NCI-H82 (cell line): ENCODE results near the gene CDH4.

Source experiments
- DNase-seq: peaks from one replicate; lab custom pipeline; 2025; lab: John Stamatoyannopoulos, UW

The CDH4 gene

DNA sequence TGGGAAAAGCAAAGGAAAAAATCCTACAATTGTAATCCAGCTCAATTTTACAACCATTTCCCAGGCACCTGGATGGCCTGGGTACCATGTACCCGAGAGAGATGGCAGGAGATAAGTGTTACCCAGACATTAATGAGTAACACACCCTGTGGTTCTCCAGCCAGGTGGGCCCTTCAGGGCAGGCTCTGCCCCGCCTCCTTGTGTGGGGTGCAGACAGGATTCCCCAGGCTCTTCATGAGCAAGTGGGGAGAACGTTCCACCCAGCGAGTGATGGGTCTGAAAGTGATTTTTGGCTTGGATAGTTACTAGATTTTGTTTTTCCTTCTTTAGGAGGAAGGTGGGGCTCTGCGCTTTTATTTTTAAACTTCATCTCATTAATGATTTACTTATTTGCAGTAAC, 569.7 kb downstream of the CDH4 start:
- DNase-seq = no peak

DNA sequence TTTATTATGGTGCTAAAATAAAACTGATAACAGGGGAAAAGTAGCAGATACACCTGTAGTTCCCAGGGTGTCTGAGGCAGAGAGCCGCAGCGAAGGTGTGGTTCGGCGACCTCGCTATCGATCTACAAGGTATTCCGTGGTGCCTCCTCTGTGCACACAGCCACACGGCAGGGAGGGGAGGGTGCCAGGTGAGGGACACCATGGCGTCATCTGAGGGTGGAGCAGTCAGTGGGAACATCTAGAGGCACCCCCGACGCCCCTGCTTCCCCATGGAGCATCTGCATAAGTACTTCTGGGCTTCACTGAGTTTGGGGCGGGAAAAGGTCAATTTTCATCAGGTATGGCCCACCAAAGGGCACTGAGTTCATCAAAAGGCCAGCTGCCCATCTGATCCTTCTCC, 570.3 kb downstream of the CDH4 start:
- no peak for DNase-seq

DNA sequence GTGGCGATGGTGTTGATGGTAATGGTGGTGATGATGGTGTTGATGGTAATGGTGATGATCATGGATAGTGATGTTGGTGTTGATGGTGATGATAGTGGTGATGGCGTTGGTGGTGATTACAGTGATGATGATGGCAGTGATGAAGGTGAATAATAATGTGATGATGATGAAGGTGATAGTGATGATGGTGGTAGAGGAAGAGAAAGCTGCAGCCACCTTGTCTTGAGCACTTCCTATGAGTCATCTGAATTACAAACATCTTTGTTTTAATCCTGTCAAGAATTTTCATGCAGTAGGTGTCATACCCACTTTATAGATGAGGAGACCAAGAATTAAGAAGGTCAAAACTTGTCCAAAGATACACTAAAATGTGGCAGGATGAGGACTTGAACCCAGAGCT, 571.2 kb downstream of the CDH4 start:
- no peak for DNase-seq

DNA sequence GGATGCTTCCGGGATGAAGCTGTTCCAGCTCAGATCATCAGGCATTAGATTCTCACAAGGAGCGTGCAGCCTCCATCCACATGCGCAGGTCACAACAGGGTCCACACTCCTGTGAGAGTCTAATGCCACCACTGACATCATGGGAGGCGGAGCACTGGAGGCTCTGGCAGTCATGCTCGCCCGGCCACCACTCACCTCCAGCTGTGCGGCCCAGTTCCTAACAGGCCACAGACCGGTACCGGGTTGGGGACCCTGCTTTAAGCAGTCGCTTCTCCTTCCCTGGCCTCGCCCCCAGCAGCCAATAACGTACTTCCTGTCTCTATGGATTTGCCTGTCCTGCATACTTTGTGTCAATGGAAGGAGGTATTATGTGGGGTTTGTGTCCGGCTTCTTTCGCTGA, 576.8 kb downstream of the CDH4 start:
- no peak for DNase-seq

DNA sequence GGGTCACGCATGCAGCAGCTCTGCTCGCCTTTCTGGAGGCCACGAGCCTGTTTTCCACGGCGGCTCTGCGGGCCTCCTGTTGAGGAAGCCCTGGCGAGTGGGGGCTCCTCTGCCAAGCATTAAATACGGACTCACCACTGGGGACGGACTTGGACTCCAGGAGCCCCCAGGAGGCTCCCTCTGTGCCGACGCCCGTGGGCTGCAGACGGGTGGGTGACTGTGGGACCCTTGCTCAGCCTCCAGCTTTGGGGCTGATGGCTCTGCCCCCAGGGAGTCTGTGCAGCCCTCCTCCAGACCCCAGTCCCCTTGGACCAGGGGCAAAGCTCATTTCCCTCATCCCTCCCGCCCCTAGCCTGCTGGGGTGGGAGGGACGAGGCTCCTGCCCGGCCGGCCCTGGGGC, 577.5 kb downstream of the CDH4 start:
- DNase-seq = no peak

DNA sequence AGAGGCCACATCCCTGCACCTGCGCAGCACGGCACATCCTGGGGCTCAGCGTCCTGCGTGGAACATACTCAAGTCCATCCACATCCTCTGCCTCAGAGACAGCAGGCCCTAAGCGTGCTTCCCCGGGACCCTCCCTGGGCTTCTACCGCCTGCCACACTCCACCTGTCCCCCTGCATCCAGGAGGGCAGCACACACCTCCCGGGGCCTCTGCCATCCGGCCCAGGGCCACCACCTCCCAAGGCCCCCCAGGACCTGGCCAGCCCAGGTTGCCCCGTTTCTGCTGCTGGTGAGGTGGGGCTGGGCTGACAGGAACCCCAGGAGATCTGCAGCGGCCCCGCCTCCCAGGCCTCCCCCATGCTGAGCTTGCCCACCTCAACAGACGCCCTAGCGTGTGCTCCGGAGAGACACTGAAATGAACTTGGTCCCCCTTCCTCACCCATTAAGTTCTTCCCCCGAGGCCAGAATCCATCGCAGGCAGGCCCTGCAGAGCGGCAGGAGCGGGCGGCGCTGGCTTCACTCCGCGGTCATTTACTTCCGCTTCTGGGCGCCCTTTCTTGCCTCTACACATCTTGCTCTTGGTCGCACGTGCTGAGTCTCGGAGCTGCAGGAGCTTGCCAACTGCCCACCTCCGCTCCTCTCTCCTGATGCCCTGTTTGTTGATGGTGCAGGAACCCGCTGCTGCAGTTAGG, 578.3 kb downstream of the CDH4 start:
- no peak for DNase-seq

DNA sequence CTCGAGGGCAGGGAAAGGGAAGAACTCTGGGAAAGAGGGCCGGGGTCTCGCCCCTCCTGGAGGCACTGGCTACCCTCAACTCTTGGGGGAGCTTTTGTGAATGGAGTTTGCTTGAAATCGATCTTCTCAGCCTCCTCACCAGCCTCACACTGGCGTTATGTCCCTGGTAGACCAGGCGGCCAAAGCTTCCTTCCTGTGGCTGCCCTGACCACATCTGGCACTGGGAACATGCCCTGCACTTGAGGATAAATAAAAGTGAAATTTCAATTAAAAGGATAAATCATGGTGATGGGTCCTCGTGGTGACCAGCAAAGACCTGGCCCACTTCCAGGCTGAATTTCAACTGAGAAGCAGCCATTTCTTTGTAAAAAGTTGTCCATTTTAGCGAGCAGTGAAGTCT, 578.9 kb downstream of the CDH4 start:
- DNase-seq = no peak

DNA sequence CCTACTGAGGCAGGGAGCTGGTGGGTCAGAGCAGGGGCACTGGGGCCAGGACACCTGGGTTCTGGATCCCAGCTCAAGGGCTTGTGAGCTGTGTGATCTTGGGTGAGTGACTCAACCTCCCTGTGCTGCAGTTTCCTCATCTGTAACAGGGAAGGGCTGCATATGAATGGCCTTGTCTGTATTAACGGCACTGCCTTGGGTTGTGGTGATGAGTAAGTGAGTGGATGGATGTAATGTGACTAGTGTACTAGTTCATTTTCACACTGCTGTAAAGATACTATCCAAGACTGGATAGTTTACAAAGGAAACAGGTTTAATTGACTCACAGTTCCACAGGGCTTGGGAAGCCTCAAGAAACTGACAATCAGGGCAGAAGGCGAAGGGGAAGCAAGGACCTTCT, 580.1 kb downstream of the CDH4 start:
- DNase-seq = no peak

DNA sequence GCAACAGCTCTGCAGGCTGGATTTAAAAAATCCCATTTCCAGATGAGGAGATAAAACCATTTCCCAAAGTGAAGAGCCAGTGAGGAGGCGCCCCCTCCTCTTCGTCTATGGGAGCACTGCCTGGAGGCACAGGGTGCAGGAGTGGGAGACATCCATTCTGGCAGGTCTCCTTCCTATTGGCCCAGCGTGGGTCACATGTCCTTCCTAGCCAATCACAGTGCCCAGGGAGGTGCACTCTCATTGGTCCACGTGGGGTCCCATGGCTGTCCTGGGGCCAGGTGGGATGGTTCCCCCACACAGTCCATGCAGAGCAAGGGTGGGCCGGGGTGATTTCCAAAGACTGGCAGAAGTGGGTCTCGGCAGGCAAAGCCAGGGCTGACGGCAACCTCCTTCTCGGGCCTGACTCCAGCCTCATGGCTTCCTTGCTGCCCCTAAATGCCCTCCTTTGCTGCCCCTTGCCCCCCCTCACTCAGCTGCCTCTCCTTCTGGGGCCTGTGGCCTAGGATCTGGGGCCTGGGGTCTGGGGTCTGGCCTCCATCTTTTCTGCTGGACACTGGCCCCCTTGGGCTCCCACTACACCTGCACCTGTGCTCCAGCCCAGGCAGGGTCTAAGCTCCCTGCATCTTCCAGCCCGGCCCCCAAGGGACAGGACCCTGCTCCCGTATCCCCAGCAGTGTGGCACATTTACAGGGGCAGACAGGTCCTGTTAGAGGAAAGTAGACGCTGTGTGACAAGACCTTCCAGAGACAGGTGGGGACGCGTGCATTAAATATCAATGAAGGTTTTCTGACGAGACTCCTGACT, 581.9 kb downstream of the CDH4 start:
- no peak for DNase-seq

DNA sequence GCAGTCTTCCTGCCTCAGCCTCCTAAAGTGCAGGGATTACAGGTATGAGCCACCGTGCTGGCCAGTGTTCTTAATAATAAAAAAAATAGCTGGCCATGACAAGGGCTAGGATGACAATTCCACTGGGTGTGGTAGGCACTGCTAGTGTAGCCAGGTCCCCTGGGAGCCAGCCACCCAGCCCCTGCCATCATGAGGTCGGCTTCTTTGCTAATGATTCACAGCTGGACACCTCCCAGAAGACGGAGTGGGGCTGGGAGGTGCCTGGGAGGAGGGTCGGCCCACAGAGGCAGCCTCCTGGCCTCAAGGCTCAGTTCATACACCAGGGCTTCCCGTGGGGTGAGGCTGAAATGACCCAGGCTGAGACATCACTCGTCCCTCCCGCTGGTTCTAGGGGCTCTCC, 583.2 kb downstream of the CDH4 start:
- DNase-seq = no peak

DNA sequence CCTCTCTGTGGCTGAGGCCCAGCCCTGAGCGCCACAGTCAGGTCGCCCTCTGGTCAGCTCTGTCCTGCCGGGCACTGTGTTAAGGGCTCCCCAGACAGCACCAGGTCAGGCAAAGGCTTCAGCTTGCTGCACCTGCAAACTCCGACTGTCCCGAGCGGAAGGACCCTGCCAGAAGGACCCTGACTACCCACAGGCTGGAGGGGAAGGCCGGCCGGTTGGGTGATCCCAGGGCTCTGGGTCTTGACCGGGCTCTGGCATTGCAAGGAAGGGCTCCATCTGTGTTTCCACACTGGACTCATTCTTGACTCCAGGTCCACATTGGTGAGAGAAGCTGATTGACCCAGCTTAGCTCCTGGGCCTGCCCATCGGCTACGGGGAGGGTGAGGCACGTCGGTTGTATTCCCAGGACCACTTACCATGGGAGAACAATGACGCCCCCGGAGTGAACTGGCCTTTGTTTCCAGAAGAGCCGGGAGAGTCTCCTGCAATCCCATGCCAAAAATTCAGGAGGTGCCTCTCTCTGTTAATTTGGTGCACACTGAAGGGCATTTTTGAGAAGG, 583.8 kb downstream of the CDH4 start:
- DNase-seq = no peak

DNA sequence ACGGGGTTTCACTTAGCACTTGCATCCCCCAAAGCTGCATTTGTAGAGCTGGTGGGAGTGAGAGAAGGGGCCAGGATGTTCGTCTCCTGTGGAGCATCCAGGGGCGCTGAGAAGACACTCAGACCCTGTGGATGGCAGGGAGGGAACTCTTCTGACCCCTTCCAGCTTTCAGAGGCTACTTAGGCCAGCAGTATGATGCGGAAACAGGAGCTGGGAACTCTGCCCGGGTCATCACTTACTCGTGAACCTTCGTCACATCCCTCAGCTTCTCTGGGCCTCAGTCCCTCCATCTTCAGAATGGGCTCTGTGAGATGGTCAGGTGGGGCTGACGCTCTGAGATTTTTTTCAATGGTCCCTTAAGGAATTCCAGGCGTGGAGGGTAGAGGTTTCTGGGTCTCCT, 585.1 kb downstream of the CDH4 start:
- DNase-seq = no peak

DNA sequence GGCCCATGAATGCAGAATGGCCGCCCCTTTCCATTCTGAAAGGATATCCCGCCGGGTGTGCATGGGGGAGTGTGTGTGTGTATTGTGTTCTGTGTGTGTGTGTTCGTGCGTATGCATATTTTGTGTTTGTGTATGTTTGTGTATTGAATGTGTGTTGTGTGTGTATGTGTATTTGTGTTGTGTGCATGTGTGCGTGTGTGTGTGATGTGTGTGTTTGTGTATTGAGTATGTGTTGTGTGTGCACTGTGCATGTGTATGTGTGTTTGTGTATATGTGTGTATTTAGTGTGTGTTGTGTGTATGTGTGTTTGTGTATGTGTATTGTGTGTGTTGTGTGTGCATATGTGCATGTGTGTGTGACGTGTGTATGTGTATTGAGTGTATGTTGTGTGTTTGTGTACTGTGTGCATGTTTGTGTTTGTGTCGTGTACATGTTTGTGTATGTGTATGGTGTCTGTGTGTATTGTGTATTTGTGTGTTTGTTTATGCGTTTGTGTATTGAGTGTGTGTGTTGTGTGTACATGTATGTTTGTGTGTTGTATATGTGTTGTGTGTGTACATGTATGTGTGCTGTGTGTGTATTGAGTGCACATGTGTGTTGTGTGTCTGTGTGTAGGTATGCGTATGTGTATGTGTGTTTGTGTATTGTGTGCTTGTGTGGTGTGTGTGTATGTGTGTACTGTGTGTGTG, 587.3 kb downstream of the CDH4 start:
- DNase-seq = no peak

DNA sequence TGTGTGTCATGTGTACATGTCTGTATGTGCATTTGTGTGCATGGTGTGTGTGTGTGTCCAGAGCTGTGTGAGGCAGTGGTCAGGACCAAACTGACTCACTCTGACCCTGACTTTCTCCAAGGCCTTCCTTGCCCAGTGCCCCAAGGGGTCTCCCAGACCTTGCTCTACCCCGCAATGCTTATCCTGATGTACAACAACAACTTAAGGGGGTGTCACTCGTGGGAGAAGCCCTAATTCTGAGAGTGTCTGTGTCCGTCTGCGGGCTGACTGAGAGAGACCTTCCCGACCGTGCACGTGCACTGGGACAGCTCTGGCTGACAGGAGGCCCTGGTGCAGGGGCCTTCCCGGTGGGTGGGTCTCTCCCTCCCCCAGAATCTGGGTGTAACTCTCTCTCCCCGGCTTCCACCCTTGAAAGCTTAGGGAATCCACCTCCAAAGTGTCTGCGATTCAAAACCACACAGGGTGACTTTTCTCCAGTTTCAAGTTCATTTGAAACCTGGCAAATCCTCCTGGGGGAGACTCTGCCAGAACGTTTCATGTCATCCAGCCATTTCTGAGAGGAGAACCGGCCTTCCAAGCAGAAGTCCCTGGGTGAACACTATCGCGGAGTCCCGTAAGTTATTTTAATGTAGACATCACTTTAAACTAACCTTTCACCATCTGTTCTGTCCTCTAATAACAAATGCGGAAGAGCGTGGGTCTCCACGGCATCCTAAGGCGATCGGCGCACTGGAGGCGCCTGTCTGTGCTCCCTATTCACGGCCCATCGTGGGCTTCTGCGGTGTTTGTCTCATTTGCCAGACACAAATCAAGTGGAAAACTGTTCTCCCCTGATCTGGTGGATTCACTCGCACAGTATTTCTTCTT, 588.1 kb downstream of the CDH4 start:
- no peak for DNase-seq

DNA sequence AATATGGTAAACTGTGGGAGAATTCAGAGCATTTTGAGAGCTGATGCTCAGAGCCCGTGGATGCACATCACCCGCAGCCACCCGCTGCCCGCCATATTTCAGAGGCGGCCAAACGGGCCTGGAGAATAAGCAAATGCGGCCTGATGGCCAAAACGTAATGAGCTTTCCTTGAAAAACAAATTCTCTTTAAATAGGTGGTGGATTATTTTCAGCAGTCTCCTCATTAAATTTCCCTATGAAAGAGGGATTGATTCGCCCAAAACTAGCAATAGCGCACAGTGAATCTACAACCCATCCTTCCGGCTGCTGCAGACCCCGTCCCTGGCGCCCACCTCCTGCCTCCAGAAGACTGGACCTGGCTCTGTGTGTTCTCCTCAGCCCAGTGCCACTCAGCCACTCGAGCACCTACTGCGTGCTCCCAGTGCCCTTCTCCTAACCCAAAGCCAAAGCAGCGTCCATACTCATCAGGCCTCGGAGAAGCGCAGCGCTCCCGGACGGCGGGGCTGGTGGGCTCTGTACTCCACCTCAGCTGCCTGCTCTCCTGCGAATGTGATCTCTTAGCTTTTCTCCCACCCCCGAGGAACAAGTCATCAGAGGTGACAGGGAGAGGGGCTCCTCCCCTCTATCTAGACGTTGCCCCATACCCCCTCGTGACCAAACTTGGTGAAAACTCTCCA, 588.9 kb downstream of the CDH4 start:
- DNase-seq = no peak

DNA sequence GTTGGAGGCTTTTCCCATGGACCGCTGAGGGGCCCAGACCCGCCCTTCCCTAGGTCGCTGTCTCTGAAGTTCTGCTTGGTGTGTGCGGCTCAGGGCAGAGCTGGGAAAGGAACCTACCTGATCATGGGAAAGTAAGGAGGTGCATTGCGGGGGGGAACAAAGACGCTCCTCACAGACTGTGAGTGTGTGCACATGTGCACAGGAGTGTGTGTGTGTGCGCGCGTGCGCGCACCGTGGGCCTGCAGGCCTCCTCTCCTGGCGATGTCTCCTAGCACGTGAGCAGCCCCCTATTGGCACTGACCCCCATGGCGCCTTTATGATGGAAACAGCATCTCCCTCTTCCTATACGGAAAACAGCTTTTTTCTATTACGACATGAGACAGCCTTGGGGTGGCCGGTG, 589.5 kb downstream of the CDH4 start:
- DNase-seq = no peak

DNA sequence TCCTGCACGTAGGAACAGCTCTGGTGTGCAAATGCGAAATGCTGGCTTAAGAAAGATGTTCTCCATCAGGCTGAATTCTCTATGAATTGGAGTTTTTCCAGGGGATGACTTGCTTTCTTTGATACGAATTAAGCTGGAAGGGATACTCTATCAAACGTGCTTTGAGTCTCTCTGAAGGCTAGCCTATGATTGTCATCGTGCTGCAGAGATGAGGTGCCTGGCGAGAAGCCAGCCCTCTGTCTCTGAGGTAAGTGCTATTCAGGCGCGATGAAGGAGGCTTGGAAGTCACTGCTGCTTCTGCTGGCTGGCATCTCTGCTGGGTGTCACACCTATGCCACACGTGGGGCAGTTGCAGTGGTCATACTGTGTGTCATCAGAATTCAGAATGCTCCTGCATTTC, 589.9 kb downstream of the CDH4 start:
- DNase-seq = no peak

DNA sequence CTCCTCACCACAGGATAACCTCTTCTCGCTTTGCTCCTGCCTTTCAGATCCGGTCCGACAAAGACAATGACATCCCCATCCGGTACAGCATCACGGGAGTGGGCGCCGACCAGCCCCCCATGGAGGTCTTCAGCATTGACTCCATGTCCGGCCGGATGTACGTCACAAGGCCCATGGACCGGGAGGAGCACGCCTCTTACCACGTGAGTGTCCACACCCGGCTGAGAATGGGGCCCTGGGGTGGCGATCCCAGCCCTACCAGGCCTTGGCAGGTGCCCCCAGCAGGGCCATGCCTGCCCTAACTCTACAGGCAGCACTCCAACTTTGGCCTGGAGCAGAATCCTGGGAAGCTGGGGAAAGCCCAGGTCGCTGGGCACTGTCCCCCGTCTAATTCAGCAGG, 592.6 kb downstream of the CDH4 start:
- DNase-seq = no peak

DNA sequence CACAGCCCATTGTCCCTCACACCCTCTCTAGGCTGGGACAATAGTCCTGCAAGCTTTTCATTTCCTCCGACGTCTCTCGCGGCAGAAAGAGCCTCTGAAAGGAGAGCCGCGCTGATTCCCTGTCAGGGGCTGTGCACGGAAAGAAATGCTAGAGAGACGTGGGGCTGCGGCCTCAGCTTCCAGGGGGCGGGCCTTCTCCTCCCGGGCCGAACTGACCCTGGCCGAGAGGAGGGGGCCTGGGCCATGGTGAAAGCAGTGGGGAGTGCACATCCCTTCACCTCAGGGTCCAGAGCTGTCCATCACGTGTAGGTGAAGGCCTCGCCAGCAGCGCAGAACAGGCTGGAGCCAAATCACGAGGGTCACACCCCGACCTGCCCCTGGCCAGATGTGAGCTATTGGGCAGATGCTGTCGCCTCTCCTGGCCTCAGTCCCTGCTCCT, 593.2 kb downstream of the CDH4 start:
- DNase-seq = no peak

DNA sequence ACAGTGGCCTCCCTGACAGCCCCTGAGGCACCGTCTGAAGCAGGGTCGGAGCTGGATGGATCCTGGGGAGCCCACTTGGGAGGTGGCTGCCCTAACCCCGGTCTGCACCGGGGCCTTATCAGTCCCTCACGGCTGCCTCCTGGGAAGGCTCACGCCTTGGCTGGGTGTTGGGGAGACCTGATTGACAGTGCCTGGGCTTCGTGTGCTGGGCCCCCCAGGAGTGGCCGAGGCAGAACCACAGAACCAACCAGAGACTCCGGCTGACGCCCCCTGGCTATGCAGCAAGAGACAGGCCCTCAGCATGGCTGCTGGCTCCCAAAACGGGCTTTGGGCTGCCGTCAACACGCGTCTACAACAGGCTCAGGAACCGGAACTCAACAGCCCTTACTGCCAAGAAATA, 594.0 kb downstream of the CDH4 start:
- no peak for DNase-seq

DNA sequence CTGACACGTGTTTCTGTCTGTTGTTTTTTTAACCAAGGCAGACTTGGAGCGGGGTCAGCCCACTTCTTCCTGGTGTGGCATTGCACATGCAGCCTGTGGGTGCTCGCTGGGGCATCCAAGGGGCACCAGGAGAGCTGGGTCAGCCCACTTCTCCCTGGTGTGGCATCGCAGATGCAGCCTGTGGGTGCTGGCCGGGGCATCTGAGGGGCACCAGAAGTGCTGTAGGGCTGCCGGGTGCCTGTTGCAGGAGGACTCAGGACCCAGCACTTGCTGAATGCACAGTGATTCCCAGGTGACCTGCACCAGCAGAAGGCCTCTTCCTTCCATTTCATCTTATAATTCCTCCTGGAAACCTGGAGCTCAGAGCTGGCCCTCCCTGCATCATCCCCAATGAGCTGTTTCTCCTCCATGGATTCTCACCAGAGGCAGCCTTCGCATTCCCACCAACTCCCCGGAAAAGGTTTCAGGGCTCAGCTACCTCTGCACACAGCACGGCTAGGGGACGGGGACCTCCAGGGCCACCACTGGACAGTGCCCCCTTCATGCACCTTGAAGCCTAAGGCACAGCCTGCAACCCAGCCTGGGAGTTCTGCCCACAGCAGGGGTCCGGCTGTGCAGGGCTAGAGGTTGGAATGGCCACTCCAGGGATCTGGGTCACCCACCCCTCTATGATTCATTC, 594.8 kb downstream of the CDH4 start:
- DNase-seq = no peak
